Endothelial cell of hepatic sinusoid (primary cell): ENCODE data around the gene ATP2B3.

Experiments used
- in situ Hi-C: cut with HindIII; loops from 2 replicates; pipeline ENCODE4 v1.10.0; 2017; ENCODE audit warnings: low sequenced_read_pairs

The ATP2B3 gene

DNA sequence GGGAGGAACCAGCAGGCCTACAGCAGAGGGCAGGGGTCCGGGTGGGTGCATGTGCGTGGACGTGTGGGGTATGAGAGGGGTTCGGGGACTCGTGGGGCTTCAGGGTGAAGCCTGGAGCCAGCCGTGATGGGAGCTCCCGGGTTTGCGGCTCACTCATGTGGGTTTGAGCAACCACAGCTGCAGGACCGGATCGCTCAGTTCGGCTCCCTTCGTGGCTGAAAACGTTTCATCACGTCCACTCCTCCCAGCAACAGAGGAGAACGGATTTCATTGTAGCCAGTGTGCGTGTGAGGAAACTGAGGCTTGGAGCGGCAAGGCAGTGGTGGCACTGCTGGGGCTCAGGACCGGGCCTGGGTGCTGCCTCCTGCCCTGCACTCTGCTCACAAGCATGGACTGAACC lies 12.1 kb upstream of the ATP2B3 start:
- in situ Hi-C loops: no loop called here

DNA sequence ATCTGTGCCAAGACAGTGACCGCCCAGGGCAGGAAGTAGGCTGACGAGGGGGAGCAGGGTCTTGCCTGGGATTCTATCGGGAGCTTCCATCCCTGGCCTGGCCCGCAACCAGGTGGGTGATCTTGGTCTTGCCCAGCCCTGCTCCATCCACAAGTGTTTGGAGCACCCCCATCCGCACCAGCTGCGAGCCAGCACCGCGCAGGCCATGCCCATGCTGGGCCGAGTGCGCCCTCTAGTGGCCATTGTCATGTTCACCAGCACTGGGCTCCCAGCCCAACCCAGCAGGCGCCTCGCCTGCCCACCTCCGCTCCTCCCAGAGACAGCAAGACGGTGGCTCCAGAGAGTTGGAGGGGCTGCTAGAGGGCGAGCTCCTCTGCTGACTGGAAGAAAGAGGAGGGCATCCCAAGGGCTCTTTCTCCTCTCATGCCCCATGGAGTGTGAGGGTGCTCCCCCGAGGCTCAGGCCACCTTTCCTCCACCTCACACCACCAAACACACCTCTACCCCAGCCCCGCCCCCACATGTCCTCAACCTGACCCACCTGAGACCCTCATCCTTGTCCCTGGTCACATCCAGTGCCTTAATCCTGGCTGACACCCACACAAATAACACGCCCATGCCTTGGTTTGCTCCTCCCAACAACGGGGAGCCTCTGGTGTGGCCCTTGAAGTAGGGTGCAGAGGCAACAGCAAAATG lies 9.8 kb upstream of the ATP2B3 start:
- in situ Hi-C loops: no loop called here

DNA sequence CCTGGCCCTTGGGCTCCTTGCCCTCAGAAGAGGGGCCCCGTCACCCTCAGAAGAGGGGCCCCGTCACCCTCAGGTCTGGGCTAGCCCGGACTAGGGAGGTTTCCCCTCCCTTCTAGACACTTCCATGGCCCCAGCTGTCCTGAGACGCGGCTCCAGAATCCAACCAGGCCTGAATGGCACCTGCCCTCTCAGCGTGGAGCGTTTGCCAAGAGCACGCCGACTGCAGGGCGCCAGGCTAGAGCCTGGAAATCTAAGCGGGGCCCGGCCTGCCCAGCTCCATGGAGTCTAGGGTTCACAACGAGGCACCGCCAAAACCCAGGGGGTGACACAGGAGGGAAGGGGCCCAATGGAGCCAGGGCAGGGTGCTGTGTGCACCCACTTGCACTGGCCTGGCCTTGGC lies 7.8 kb upstream of the ATP2B3 start:
- in situ Hi-C loops: no loop called here

DNA sequence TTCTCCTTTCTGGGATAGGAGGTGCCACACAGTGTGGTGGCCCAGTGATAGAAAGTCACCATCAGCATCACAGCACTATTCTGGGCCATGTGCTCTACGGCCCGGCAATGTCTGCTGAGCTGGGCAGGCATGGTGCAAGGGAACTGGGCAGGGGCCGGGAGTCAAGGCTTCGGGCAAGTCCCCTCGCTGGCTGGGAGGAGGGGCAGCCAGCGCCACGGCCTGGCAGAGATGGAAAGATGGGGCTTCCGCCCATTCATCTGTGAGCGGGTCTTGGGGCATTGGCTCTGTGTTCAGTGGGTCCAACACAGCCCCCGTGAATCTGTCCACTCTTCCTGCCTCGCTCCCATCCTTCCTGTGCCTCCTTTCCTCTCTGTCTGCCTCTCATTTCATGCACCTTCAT lies 7.1 kb upstream of the ATP2B3 start:
- in situ Hi-C loops: no loop called here

DNA sequence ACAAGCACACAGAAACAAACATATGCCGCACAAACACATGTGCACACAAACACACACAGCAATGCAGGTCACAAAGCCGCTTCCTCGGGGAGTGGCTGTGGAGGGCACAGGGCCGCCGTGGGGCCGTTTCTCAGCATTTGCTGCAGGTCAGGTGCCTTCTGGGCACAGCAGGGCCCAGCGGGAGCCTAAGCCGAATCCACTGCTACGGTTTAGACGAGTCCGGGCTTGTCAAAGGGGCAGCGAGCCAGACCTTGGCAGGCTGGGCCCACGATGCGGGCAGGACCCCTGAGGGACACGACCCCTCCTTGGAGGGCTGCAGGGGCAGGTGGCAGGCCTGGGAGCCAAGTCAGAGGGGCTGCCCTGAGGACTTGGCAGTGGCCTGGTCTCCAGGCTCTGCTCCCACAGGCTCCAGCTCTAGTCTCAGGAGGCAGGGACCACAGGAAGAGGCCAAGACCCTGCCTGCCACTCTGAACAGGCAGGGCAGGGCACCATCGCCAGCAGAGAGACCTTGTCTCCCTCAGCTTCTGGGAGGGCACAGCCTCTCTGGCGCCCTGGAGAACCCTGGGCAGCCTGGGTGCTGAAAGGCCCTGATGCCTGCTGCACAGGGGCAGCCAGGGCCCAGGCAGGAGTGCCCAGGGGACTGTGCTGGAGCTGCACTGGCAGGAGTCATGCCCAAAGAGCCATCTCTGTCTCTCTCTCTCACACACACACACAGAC lies 5.5 kb upstream of the ATP2B3 start:
- in situ Hi-C loops: no loop called here

DNA sequence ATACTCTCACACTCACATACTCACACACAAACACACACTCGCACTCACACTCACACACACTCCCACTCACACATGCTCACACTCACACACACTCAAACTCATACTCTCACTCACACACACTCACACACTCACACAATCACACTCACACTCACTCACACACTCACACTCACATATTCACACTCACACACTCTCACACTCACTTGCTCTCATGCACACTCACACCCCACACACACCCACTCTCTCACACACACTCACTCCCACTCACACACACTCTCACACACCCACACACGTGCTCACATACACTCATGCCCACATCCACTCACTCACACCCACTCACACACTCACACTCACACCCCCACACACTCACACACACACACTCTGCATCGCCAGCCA lies 4.9 kb upstream of the ATP2B3 start:
- in situ Hi-C loops: no loop called here

DNA sequence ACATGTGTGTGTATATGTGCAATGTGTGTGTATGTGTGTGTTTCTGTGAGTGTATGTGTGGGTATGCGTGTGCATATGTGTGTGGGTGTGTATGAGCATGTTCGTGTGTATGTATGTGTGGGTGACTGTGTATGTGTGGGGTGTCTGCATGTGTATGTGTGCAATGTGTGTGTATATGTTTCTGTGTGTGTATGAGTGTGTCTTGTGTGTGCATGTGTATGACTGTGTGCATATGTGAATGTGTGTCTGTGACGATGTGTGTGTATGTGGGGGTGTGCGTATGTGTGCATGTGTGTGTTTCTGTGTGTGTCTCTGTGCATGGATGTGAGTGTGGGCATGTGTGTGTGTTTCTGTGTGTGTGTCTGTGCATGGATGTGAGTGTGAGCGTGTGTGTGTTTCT lies 4.2 kb upstream of the ATP2B3 start:
- in situ Hi-C loops: no loop called here

DNA sequence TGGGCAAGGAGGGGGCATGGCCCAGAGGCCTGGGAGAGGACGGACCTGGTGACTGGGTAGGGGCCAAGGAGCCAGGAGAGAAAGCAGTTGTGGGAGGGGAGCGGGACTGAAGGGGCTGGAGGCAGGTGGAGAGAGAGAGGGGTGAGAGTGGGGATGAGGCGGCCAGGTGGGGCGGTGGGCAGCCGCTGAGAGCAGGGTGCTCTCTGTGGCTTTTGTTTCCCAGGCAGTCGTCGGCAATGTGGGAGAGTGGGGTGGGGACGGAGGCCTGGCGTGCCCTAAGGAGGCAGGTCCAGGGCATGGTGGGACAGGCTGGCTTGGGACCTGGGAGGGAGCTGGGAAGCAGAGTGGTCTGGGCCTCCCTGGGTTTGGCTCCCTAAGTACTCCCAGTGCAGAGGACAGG lies 3.2 kb upstream of the ATP2B3 start:
- in situ Hi-C loops: no loop called here

DNA sequence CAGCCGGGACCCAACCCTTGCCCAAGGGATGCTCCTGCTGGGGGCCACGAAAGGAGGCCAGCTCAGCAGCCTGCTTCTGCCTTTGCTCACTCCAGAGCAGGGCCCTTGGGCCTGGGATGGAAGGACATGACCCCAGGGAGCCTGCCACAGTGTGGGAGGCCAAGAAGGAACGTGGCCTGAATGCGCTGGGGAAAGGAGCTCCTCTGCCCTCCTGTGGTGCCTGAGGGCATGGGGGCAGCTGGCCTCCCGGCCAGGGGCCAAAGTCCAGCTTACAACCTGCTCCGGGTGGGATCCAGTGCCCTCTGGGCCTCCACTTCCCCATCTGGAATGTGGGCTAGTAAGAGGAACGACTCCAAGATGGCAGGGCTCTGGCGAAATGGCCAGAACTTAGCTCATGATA lies 2.0 kb upstream of the ATP2B3 start:
- in situ Hi-C loops: no loop called here

DNA sequence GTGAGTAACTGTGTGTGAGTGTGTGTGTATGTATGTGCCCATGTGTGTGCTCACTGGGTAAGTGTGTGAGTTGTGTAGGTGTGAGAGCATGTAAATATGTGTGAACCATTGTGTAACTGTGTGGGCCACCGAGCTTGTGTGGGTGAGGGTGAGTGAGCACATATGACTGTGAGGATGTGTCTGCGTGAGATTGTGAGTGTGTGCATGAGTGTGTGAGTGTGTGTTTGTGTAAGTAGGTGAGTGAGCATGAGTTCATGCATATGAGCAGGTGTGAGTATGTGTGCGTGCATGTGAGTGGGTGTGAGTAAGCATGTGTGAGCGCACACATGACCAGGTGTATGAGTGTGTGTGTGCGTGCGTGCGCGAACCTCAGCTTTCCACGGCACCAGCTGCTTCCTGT lies 1.4 kb upstream of the ATP2B3 start:
- in situ Hi-C loops: no loop called here

DNA sequence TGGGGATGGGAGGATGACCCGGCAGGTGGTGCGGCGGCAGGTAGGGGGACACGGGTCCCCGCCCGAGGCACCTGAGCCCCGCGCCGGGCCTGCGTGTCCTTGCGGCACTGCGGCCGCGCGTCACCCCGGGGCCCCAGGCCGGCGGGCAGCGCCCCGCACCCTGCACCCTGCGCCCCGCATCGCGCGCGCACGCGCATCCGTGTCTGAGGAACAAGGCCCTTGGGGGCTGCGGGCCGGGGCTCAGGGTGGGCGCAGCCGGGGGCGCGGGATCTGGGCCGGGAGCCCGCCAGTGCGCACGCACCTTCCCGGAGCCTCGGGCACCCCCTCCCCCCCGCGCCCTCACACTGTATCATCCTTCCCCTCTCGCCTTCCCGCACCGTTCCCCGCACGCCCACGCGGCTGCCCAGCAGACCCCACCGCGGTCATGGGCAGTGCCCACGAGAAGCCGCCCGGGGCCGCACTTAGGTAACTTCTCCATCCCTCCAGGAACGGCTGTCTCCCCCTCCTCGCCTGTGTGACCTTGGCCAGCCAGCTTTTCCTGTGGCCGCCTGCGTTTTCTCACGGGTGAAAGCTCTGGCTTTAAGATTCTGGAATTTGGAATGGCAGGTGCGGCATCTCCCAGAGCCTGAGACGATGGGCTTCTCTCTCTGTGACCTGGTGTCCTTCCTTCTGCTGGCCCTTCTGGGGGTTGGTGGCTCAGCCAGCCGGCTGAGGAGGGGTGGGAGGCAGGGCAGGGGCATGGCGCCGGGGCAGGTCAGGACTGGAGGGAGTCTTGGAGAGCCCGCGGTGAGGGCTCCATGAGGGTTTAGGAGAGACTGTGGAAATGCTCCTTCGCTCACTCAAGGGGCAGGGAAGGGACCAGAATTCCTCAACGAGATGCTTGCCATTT lies 748 bp downstream of the ATP2B3 start:
- in situ Hi-C loops: no loop called here

DNA sequence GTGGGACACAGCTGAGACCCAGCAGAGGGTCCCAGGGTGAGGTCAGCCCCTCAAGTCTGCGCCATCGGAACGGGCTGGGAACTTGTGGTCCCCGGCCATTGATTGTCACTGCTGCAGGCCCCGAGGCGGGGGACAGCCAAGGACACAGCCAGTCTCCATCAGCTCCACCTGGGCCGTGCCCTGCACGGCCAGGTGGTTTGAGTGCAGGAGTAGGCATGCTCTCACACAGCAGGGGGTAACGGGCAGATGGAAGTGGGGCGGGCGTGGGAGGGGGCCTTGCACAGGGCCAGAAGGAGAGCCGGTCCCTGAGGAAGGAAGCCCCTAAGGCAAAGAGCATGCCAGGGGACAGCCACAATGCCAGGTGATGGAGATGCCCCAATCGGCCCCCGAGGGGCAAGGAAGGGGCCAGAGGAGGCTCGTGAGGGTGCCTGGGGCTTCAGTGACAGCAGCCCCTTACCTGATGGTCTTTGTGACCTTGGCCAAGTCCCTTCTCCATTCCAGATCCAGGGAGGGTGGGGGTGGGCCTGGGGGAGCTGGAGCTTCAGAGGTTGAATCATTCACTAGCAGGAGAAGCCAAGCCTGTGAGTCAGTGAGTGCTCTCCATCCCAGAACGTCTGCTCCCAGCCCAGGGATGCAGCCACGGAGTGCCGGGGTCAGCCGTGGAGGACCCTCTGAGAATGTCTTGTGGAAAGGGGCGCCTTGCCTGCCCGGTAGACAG lies 2.3 kb downstream of the ATP2B3 start:
- in situ Hi-C loops: no loop called here

DNA sequence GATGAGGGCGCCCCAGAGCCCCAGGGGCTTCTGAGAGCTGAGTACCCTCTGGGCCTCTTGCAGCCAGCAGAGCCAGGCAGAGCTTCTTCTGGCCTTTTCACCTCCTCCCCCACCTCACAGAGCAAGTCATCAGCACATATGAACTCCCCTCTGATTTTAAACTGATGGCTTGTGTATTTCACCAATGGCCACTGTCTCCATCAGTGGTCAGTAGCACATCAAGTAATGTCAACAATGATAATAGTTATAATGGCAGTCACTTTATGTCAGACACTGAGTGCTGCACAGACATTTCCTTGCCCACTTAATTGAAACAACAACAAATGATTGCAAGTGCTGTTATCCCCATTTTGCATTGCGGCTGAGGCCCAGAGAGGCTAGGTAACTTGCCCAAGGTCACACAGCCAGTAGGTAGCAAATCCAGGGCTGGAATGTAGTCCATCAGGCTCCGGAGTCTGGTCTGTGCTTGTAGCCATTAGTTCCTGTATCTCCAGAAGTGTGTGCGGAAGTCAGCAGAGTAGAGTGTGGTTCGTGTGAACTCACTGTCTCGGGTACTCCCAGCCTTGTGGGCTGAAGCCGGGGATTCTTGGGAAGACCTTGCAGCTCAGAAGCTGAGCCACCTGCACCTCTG lies 3.0 kb downstream of the ATP2B3 start:
- in situ Hi-C loops: no loop called here

DNA sequence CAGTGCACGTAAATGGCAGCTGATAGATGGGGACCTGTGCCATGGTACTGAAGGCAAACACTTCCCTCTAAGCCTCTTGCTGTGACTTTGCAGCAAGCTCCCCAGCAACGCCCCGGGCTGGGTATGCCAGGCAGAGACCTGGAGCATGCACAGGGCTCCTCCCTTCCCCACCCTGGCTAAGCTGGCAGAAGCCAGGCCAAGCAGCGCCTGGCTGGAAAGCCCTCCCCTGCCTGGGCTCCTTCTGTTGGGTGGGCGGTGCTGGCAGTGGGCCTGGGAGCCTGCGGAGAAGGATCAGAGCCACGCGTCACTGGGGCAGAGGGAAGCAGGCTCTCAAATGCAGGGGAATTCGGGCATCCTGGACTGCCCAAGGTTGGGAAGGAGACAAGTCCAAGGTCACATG lies 3.6 kb downstream of the ATP2B3 start:
- in situ Hi-C loops: no loop called here

DNA sequence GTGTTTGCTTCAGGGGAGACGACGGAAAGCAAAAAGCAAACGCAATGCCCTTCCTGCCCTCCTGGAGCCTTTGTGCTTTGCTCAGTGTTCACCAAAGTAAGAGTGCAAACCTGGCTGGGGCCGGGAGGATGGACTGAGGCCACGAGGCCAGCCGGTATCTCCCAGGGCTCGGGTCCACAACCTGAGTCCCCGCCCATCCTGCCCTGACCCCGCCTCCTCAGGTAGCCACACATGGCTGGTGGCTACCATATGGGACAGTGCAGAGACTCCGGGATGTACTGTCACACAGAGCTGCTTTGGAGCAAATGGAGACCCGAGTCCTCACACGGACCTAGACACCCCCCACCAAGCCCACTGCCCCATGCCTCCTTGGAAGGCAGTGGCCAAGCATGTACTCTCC lies 4.8 kb downstream of the ATP2B3 start:
- in situ Hi-C loops: no loop called here

DNA sequence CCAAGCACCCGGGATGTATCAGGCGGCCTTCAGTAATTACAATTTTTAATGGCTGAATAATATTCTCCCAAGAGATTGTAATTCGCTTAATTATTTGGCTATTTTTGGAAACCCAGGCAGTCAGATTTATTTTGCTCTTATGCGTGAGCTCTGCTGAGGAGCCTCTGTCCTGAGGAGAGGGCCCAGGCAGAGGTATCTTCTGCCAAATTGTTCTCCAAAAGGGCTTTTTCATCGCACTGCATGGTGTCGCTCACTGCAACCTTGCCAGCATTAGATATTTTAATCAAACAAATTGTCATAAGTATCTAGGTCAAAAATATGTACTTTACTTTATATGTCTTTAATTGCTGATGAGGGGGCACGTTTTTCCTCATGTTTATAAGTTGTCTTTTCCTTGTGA lies 5.8 kb downstream of the ATP2B3 start:
- in situ Hi-C loops: no loop called here

DNA sequence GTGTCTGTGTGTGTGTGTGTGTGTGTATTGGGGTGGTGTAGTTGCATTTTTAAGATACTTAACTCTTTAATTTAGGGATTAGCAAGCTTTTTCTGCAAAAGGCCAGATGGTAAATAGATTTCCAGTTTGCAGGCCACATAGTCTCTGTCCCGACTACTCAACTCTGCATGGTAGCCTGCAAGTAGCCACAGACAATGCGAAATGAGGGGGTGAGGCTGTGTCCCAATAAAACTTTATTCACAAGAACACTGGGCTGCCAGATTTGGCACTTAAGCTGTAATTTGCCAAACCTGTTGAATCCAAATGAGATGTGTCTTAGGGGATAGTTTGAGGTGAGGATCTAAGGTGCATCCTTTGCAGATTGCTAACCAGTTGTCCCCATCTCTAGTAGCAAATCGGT lies 6.8 kb downstream of the ATP2B3 start:
- in situ Hi-C loops: no loop called here

DNA sequence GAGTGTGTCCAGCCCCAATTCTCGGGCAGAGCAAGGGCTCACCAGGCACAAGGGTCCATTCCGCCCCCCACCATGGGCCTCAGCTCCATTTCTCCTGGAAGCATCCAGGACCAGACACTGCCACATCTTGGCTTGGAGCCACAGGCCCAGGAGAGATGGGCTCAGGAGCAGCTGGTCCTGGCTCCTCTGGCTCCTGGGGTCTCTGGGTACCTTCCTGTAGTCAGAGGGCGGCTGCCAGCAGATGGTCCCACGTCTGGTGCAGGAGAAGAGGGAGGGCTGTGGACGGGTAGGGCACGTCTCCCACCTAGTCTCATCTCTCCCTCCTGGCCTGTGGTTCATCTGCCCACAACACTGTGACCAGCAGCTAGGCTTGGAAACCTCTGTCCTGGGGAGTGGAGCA lies 8.0 kb downstream of the ATP2B3 start:
- in situ Hi-C loops: no loop called here

DNA sequence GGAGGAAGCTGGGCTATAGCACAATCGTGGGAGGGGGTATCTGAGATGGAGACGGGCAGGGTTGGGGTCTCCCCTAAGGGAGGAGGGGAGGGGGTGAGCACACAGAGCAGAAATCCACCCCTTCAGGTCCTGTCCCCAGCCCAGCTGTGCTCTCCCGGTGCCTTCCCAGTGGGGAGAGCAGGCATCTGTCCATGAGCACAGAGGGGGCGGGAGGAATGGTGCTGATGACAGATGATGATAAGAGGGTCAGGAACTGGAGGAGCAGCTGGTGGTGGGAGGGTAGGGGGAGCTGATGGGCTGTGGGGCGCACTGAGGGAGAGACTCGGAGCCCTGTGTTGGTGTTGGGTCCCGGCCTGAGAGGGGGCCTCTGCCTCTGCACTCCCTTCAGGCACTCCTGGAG lies 8.6 kb downstream of the ATP2B3 start:
- in situ Hi-C loops: no loop called here

DNA sequence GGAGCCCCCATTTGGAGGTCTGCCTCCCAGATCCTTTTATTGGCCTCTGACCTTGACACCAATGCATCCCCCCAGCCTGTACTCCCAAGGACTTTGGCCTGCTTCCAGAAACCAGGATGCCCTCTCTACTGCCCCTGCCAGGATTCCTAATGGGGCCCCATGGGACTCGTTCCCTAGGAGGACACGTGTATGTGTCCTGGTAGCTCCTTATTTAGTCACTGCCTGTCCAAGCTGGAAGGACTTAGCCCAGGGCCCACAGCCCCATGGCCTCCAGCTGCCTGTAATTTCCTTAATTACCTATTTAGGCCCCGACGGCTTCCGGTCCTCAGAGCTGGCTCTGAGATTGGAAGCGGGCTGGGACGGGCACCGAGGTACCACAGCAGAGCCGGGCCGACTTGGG lies 9.4 kb downstream of the ATP2B3 start:
- in situ Hi-C loops: no loop called here

DNA sequence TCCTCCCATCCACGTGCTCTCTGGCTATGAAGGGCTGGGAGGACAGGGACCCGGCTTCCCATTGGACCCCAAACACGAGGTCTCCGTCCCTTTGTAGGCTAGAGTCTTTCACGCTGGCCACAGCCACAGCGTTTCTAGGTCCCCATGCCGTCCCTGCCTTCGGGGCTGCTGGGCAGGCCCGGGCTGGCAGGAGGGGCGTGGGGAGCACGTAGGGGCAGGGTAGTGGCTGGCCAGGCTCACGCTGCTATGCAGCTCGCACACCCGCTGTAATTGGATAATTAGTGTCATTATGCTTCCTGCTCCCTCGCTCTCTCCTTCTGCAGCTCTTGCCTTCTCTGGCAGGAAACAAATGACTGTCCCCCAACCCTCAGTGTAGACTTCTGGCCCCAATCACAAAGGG lies 9.8 kb downstream of the ATP2B3 start:
- in situ Hi-C loops: no loop called here
